HepG2 (cell line): ENCODE data around the gene TRMT2A. TPM values are rescaled to one million over a fixed set of nuclear protein-coding genes. Genes with fewer than 3 reads are reported as not detected.
A peak's percentile ranks its signal among the peaks of the same experiment; 100 is the strongest.

ENCODE experiments used
- HNF4G ChIP-seq, 2 experiments: sonication (generic) in 1 of 2; formaldehyde crosslinking in 1 of 2; IDR thresholded peaks; 2 replicates each; pipeline versions ENCODE4 v1.4.0 to v1.6.1; 2011 to 2020; ENCODE audit warnings: borderline replicate concordance in 2 of 2, low read depth in 2 of 2, mild to moderate bottlenecking in 2 of 2, low read length in 1 of 2, missing genetic modification reagents in 1 of 2, moderate library complexity in 1 of 2
- MBD4 ChIP-seq: IDR thresholded peaks from 2 replicates; pipeline ENCODE4 v1.6.1; 2012; ENCODE audit warnings: low read length, inconsistent platforms, borderline replicate concordance
- MXD4 ChIP-seq: IDR thresholded peaks from 2 replicates; pipeline ENCODE4 v1.6.1; 2016; ENCODE audit warnings: mild to moderate bottlenecking, missing biosample characterization, missing genetic modification reagents
- NFIB ChIP-seq: sonication (generic); formaldehyde crosslinking; IDR thresholded peaks from 2 replicates; pipeline ENCODE4 v1.9.0; 2021; ENCODE audit warnings: missing genetic modification reagents, mild to moderate bottlenecking, borderline replicate concordance
- NFIC ChIP-seq: IDR thresholded peaks from 2 replicates; pipeline ENCODE4 v1.6.1; 2012; ENCODE audit warnings: mild to moderate bottlenecking, low read length, inconsistent platforms
- NFRKB ChIP-seq: fragments of 450-650 bp; IDR thresholded peaks from 2 replicates; pipeline ENCODE4 v1.6.1; 2017
- PHB2 ChIP-seq: fragments of 450-650 bp; IDR thresholded peaks from 2 replicates; pipeline ENCODE4 v1.6.1; 2018; ENCODE audit not compliant: partially characterized antibody
- RFX3 ChIP-seq: IDR thresholded peaks from 2 replicates; pipeline ENCODE4 v1.6.1; 2016; ENCODE audit warnings: missing biosample characterization, missing genetic modification reagents
- TEAD2 ChIP-seq: sonication (generic); formaldehyde crosslinking; IDR thresholded peaks from 2 replicates; pipeline ENCODE4 v1.9.0; 2021; ENCODE audit warnings: missing genetic modification reagents
- U2AF2 ChIP-seq: fragments of 200-400 bp; formaldehyde crosslinking; IDR thresholded peaks from 2 replicates; pipeline ENCODE4 v1.6.1; 2017; ENCODE audit warnings: low read depth, mild to moderate bottlenecking, low read length
- XBP1 ChIP-seq: sonication (generic); formaldehyde crosslinking; IDR thresholded peaks from 2 replicates; pipeline ENCODE4 v1.5.0; 2020; ENCODE audit warnings: missing genetic modification reagents
- ZC3H4 ChIP-seq: sonication (generic); formaldehyde crosslinking; IDR thresholded peaks from 2 replicates; pipeline ENCODE4 v1.4.0; 2020; ENCODE audit warnings: missing genetic modification reagents, borderline replicate concordance
- ZKSCAN5 ChIP-seq: sonication (generic); formaldehyde crosslinking; IDR thresholded peaks from 2 replicates; pipeline ENCODE4 v1.5.1; 2020; ENCODE audit warnings: mild to moderate bottlenecking, missing genetic modification reagents
- ZNF432 ChIP-seq: sonication (generic); formaldehyde crosslinking; IDR thresholded peaks from 2 replicates; pipeline ENCODE4 v1.5.0; 2020; ENCODE audit warnings: missing genetic modification reagents, mild to moderate bottlenecking, borderline replicate concordance
- ZNF781 ChIP-seq: sonication (generic); formaldehyde crosslinking; IDR thresholded peaks from 2 replicates; pipeline ENCODE4 v1.5.1; 2020; ENCODE audit warnings: borderline replicate concordance, mild to moderate bottlenecking, missing genetic modification reagents; ENCODE audit errors: not compliant biosample characterization
- polyA plus RNA-seq, 8 experiments: library from polyadenylated mRNA; depleted of rRNA in 3 of 8; stranded (reverse) in 7 of 8; unstranded in 1 of 8; fragments of >200 nt; fragmentation: Illumina TruSeq in 4 of 8; extraction: Trizol in 4 of 8; gene quantifications; 2 replicates each; pipeline versions ENCODE4 v1.2.1 to v1.2.3, GENCODE V29; 2011 to 2016; ENCODE audit warnings: low read depth in 4 of 8, missing spikeins in 1 of 8, mixed read lengths in 1 of 8; ENCODE audit not compliant: insufficient read depth in 1 of 8
- total RNA-seq, 5 experiments: library from RNA; depleted of rRNA; stranded (reverse); fragments of >200 nt; fragmentation: Illumina TruSeq; extraction: Trizol; gene quantifications; 2 replicates each; pipeline ENCODE4 v1.2.3, GENCODE V29; 2016; ENCODE audit warnings: low read depth in 1 of 5
- TF ChIP-seq, protein P1 (sequence below): sonication (generic); formaldehyde crosslinking; IDR thresholded peaks from 2 replicates; pipeline ENCODE4 v1.9.0; 2021; ENCODE audit warnings: missing genetic modification reagents, mild to moderate bottlenecking, borderline replicate concordance
- TF ChIP-seq, protein P2 (sequence below): sonication (generic); formaldehyde crosslinking; IDR thresholded peaks from 2 replicates; pipeline ENCODE4 v1.5.0; 2020; ENCODE audit warnings: missing genetic modification reagents
- TF ChIP-seq, protein P3 (sequence below): sonication (generic); formaldehyde crosslinking; IDR thresholded peaks from 2 replicates; pipeline ENCODE4 v1.9.0; 2021; ENCODE audit warnings: missing genetic modification reagents, borderline replicate concordance
- TF ChIP-seq, protein P4 (sequence below): sonication (generic); formaldehyde crosslinking; IDR thresholded peaks from 2 replicates; pipeline ENCODE4 v1.5.1; 2020; ENCODE audit warnings: missing genetic modification reagents, mild to moderate bottlenecking, borderline replicate concordance
- TF ChIP-seq, protein P5 (sequence below): sonication (generic); formaldehyde crosslinking; IDR thresholded peaks from 2 replicates; pipeline ENCODE4 v1.8.0; 2022; ENCODE audit warnings: missing genetic modification reagents, mild to moderate bottlenecking, inconsistent platforms, borderline replicate concordance
- TF ChIP-seq, protein P6 (sequence below): sonication (generic); formaldehyde crosslinking; IDR thresholded peaks from 2 replicates; pipeline ENCODE4 v1.5.0; 2020; ENCODE audit warnings: mild to moderate bottlenecking, missing genetic modification reagents, borderline replicate concordance

TRMT2A gene
- total and polyA plus RNA-seq, 2 of the 13 experiments (the other 11 are each of a cell fraction or from before 2014, with no cell fraction given), result 24.0 to 30.3 TPM

DNA sequence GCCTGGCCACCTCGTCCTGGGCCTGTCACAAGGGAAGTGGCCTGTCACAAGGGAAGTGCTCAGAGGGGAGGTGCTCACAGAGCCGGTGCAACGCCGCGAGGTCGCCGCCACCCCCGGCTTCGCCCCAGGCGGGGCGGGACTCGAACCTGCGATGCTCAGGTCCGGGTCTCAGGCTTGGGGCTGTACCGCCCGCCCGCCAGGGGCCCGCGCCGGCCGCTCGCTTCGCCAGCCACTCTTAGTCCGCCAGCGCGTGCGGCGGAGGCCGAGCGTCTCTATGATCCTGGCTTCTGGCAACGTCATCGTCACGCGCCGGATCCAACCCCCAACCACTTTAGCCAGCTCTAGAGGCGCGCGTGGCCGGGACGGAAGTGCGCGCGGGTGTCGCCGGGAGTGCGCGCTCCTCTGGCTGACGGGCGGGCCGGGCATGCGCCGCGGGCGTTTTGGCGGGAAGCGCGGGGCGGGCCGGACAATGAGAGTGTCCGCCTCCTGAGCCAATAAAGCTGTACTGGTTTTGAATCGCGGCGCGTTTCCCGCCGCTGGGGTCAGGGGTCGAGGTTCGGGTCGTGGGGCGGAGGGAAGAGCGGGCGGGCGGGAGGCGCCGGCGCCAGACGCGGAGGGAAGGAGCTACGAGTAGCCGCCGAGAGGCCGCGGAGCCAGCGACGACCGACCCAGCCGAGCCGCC lies at the start of gene TRMT2A (continued):
- TF ChIP-seq, protein P1, sequence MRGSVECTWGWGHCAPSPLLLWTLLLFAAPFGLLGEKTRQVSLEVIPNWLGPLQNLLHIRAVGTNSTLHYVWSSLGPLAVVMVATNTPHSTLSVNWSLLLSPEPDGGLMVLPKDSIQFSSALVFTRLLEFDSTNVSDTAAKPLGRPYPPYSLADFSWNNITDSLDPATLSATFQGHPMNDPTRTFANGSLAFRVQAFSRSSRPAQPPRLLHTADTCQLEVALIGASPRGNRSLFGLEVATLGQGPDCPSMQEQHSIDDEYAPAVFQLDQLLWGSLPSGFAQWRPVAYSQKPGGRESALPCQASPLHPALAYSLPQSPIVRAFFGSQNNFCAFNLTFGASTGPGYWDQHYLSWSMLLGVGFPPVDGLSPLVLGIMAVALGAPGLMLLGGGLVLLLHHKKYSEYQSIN (CRISPR knock-in tag), result no peak
- TF ChIP-seq NFIB (CRISPR knock-in tag), result no peak
- no peak for TF ChIP-seq NFRKB
- TF ChIP-seq U2AF2, result 0 out of 2 replicates have a peak, but pooled peaks have one; percentile 63
- TF ChIP-seq, protein P2, sequence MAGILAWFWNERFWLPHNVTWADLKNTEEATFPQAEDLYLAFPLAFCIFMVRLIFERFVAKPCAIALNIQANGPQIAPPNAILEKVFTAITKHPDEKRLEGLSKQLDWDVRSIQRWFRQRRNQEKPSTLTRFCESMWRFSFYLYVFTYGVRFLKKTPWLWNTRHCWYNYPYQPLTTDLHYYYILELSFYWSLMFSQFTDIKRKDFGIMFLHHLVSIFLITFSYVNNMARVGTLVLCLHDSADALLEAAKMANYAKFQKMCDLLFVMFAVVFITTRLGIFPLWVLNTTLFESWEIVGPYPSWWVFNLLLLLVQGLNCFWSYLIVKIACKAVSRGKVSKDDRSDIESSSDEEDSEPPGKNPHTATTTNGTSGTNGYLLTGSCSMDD (CRISPR knock-in tag), result no peak
- no peak for TF ChIP-seq ZKSCAN5
- no peak for TF ChIP-seq NFIC
- TF ChIP-seq XBP1, result no peak
- no peak for TF ChIP-seq PHB2
- TF ChIP-seq, protein P3, sequence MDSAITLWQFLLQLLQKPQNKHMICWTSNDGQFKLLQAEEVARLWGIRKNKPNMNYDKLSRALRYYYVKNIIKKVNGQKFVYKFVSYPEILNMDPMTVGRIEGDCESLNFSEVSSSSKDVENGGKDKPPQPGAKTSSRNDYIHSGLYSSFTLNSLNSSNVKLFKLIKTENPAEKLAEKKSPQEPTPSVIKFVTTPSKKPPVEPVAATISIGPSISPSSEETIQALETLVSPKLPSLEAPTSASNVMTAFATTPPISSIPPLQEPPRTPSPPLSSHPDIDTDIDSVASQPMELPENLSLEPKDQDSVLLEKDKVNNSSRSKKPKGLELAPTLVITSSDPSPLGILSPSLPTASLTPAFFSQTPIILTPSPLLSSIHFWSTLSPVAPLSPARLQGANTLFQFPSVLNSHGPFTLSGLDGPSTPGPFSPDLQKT (CRISPR knock-in tag), result peak; percentile 72; the same call in 1 of the 2 replicates
- no peak for TF ChIP-seq MBD4
- no peak for TF ChIP-seq TEAD2
- TF ChIP-seq HNF4G (IDR thresholded peaks at IDR 0.05; ENCODE audit: borderline replicate concordance, low read depth, low read length), result peak; percentile 87
- TF ChIP-seq HNF4G (CRISPR knock-in tag; IDR thresholded peaks at IDR 0.05; ENCODE audit: borderline replicate concordance, low read depth), result peak; percentile 66; the same call in 1 of the 2 replicates
- no peak for TF ChIP-seq ZC3H4
- TF ChIP-seq ZNF781 (CRISPR knock-in tag), result no peak
- peak; percentile 77; the same call in 1 of the 2 replicates for TF ChIP-seq MXD4 (CRISPR knock-in tag)
- TF ChIP-seq, protein P4, sequence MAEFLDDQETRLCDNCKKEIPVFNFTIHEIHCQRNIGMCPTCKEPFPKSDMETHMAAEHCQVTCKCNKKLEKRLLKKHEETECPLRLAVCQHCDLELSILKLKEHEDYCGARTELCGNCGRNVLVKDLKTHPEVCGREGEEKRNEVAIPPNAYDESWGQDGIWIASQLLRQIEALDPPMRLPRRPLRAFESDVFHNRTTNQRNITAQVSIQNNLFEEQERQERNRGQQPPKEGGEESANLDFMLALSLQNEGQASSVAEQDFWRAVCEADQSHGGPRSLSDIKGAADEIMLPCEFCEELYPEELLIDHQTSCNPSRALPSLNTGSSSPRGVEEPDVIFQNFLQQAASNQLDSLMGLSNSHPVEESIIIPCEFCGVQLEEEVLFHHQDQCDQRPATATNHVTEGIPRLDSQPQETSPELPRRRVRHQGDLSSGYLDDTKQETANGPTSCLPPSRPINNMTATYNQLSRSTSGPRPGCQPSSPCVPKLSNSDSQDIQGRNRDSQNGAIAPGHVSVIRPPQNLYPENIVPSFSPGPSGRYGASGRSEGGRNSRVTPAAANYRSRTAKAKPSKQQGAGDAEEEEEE, result no peak
- no peak for TF ChIP-seq RFX3 (CRISPR knock-in tag)
- TF ChIP-seq ZNF432 (CRISPR knock-in tag), result no peak
- TF ChIP-seq, protein P5, sequence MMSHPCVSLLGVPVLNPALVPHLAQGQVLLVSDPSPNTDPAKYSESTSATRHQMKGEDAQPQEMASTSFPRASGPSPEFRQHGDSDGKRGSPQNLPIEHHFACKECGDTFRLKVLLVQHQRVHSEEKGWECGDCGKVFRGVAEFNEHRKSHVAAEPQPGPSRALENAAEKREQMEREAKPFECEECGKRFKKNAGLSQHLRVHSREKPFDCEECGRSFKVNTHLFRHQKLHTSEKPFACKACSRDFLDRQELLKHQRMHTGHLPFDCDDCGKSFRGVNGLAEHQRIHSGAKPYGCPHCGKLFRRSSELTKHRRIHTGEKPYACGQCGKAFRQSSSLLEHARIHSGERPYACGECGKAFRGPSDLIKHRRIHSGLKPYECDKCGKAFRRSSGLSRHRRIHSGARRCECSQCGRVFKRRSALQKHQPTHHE (CRISPR knock-in tag), result peak; percentile 98
- TF ChIP-seq, protein P6, sequence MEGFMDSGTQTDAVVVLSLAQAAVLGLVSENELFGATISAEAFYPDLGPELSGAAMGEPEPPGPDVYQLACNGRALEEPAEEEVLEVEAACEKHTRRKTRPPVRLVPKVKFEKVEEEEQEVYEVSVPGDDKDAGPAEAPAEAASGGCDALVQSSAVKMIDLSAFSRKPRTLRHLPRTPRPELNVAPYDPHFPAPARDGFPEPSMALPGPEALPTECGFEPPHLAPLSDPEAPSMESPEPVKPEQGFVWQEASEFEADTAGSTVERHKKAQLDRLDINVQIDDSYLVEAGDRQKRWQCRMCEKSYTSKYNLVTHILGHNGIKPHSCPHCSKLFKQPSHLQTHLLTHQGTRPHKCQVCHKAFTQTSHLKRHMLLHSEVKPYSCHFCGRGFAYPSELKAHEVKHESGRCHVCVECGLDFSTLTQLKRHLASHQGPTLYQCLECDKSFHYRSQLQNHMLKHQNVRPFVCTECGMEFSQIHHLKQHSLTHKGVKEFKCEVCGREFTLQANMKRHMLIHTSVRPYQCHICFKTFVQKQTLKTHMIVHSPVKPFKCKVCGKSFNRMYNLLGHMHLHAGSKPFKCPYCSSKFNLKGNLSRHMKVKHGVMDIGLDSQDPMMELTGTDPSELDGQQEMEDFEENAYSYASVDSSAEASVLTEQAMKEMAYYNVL (CRISPR knock-in tag), result peak; percentile 58; the same call in 1 of the 2 replicates
